ENCODE measurements around the gene ITPR3. TPM values are rescaled to one million over a fixed set of nuclear protein-coding genes. Genes with fewer than 3 reads are reported as not detected.
A peak's percentile ranks its signal among the peaks of the same experiment; 100 is the strongest.
"Not testable (repeated sequence)": the region's sequence is repeated elsewhere in the genome, so short reads cannot be mapped to it uniquely, and the experiment has no call there.

The ITPR3 gene
- total RNA-seq, 2 donors from 2014 or later, result 39.2 to 50.8 TPM

DNA sequence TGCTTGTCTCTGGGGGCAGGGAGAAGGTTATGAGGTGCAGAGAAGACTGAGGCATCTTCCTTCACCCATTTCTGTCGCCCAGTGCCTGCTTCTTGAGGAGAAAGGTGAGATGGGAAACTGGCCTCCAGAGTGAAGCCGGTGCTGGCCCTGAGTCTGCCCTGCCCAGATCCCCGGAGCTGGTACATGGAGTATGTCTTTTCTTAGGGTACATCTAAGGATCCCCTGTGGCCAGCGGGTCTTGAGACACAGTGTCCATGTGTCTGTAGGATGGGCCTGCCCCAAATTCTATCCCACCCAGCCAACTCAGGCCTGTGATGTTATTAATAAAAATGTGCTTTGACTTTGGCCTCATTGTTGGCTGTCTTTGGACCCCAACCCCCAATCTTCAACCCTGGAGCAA is 32.2 kb upstream of the ITPR3 start:
- ATAC-seq (no peak), DNase-seq (ENCODE audit: low spot score in 2 of 2) (no peak)
- no peak overlapping the region for H3K27ac Mint-ChIP-seq
- peaks cover 0 to 4% of the 10 kb centered on the region in 2 donors for H3K36me3 Mint-ChIP-seq
- peaks cover 0 to 4% of the 10 kb centered on the region in 2 donors for H3K9me3 Mint-ChIP-seq

DNA sequence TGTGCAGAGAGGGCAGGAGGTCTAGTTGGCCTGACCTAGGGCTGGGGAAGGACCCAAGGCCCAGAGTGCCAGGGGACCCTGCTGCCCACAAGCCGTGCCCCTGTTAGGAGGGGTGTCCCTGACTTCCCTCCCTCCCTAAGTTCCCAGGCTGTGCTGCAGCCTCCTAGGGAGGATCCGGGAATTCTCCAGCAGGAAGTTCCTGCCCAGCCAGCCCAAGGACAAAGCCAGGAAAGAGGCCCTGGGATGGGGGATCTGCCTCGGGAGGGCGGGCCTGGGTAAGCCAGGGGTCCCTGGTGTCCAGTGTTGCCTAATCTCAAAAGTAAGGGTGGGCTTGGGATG is 31.8 kb upstream of the ITPR3 start:
- ATAC-seq (no peak), DNase-seq (ENCODE audit: low spot score in 2 of 2) (no peak)
- H3K9me3 Mint-ChIP-seq, result peaks cover 0 to 4% of the 10 kb centered on the region in 2 donors
- H3K36me3 Mint-ChIP-seq, result peaks cover 0 to 4% of the 10 kb centered on the region in 2 donors
- peak overlapping the region in 1 of 2 donors; percentile 78 for H3K27ac Mint-ChIP-seq

DNA sequence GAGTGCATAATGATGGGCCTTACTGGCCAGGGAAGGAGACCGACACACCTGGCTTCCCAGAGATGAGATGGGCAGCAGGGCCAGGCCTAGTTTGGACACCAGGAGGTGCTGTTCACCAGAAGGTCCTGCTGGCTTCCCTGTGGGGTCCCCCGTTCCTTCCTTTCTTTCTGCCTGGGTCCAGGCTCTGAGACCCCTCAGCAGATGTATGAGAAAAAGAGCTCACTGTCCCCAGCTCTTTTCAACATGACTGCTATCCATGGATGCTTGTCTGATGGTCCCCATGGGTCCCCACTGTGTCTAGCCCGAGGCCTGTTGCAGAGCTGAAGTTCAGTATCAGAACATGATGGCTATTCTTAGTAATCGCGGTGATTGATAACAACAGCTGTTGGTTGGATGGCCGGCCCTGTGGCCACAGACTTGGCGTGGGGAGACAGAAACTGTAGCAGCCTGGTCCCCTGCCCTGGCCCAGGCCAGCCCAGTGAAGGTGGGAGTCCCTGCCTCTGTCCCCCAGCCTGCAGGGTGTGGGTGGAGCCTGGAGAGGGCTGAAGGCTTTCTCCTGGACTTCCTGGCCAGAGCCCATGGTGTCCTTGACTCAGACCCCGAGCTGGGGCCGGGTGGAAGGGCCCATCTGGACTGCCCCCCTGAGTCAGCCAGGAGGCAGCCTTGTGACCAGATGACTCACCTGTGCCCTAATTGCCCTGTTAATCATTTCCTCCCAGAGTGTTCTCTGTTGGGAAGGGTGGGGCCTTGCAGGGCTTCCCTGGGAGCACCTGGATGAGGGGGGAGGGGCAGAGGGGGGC is 31.2 kb upstream of the ITPR3 start:
- peak; percentile 20 to 70 for ATAC-seq
- peak overlapping the region in 1 of 2 donors; percentile 78 for H3K27ac Mint-ChIP-seq
- peaks cover 0 to 4% of the 10 kb centered on the region in 2 donors for H3K9me3 Mint-ChIP-seq
- H3K36me3 Mint-ChIP-seq, result peaks cover 0 to 4% of the 10 kb centered on the region in 2 donors
- peak in 1 of 2 donors; percentile 50 for DNase-seq (ENCODE audit: low spot score in 2 of 2)

DNA sequence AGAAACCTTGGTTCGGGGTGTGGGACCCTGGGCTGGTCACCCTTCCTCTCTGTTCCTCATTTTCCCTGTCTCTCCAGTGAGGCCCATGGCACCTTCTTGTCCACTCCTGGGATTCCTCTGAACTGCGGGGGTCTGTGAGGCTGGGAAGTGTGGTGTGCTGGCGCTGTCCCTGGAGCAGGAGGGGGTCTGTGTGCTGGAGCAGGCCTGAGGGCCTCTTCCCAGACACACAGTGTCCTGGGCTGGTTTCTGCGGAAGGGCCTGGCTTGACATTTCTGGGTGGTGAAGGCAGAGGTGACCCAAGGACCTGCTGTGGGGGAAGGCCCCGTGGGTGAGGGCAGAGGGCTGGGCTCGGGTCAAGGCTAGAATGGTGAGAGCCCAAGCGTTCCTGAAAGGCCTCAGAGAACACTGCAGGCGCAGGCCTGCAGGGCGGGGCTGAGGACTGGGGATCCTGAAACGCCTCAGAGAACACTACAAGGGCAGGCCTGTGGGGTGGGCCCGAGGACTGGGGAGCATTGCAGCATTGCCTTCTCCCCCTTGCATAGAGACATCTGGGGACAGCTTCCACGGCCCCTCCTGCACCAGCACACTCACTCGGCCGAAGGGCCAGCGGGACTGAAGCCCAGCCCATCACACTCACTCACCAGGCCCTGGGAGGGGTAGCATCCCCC is 30.5 kb upstream of the ITPR3 start:
- Mint-ChIP-seq H3K27ac (peak overlapping the region in 1 of 2 donors; percentile 78), H3K36me3 (peaks cover 0 to 4% of the 10 kb centered on the region in 2 donors), H3K9me3 (peaks cover 0 to 4% of the 10 kb centered on the region in 2 donors)
- DNase-seq (ENCODE audit: low spot score in 2 of 2), result no peak
- ATAC-seq, result no peak

DNA sequence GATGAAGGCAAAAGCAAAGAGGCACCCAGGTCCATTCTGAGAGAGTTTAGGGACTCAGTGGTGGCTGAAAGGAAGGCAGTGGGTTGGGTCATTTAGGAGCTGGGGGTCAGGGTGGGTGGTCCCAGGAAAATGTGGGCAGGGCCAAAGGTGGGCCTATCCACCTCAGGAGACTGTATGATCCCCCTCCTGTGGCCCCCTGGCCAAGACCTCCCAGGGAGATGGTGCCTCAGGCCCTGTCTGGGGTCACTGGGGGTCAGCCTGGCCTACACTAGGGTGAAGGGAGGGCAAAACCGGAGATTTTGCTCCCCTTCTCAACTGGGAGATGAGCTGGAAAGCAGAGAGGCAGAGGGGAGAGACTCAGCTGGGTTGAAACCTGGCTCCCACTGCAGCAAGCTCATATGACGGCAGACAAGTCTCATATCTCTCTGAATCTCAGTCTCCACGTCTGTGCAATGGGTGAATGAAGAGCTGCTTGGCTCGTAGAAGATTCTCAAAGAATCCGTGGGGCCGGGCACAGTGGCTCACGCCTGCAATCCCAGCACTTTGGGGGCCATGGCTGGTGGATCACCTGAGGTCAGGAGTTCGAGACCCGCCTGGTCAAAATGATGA is 29.6 kb upstream of the ITPR3 start:
- DNase-seq (ENCODE audit: low spot score in 2 of 2), result no peak
- peaks cover 0 to 4% of the 10 kb centered on the region in 2 donors for H3K9me3 Mint-ChIP-seq
- peak overlapping the region in 1 of 2 donors; percentile 78 for H3K27ac Mint-ChIP-seq
- H3K36me3 Mint-ChIP-seq, result peaks cover 0 to 4% of the 10 kb centered on the region in 2 donors
- ATAC-seq, result no peak

DNA sequence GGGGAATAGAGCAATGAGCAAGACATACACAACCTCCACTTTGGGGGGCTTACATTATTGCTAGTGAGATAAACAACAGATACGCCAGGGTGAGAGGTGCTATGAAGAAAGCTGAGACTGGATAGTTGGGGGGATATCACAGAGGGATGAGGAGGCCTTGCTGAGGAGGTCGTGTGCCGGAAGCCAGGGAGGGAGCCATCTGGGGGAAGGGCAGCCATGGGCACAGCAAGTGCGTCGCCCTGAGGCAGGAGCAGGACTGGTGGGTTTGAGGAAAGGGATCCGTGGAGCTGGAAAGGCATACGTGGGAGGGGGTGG is 28.9 kb upstream of the ITPR3 start:
- ATAC-seq (no peak), DNase-seq (ENCODE audit: low spot score in 2 of 2) (no peak)
- peak overlapping the region; percentile 5 to 67 for H3K27ac Mint-ChIP-seq
- H3K36me3 Mint-ChIP-seq, result peaks cover 0 to 4% of the 10 kb centered on the region in 2 donors
- peaks cover 0 to 4% of the 10 kb centered on the region in 2 donors for H3K9me3 Mint-ChIP-seq

DNA sequence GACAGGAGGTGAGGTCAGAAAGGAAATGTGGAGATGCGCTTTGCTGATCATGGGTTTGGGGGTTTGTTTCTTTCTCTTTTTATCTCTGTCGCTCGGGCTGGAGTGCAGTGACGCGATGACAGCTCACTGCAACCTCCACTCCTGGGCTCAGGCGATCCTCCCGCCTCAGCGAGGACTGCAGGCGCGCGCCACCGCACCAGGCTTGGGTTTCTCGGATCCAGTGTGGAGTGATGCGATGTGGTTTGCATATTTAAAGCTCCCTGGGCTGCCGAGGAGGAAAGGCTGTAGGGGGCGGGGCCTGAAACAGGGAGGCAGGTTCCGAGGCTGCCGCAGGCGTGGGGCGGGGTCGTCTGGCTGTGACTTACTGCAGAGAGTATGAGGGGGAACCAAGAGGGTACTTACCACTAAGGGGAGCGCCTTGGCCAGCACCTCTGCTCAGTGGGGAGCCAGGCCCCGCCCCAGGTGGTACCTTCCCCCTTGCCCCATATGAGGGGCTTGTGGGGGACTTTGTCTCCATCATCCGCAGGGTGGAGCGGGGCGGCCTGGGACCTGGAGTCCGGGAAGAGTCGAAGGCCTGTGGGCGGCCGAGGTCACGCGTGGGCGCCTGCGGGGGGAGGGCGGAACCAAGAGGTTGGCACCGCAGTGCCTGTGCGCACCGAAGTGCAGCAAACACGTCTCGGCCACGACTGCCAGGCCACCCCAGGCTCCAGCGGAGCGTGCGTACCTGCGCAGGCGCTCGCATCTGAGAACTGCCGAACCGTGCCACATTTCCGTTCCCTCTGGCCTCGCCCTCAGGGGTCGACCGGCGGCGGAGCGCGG is 28.3 kb upstream of the ITPR3 start:
- Mint-ChIP-seq H3K27ac (peak overlapping the region; percentile 46 to 67), H3K36me3 (peaks cover 0 to 4% of the 10 kb centered on the region in 2 donors), H3K9me3 (peaks cover 0 to 4% of the 10 kb centered on the region in 2 donors)
- peak in 1 of 2 donors; percentile 41 for DNase-seq (ENCODE audit: low spot score in 2 of 2)
- peak; percentile 52 to 65 for ATAC-seq

DNA sequence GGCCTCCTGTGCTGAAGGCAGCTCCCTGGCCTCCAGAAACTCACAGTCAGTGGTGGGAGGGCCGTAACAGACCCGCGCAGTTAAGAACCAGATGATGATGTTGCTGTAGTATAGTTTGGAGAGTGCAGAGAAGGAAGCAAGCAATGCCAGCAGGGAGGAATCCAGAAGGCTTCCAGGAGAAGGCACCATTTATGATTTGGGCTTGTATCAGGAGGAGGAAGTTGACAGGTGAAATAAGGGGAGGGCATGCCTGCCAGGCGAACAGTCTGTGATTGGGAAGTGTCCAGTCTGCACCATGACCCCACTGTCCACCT is 27.8 kb upstream of the ITPR3 start:
- no peak for DNase-seq (ENCODE audit: low spot score in 2 of 2)
- ATAC-seq, result no peak
- no peak overlapping the region for H3K27ac Mint-ChIP-seq
- peaks cover 0 to 4% of the 10 kb centered on the region in 2 donors for H3K9me3 Mint-ChIP-seq
- H3K36me3 Mint-ChIP-seq, result peaks cover 0 to 4% of the 10 kb centered on the region in 2 donors

DNA sequence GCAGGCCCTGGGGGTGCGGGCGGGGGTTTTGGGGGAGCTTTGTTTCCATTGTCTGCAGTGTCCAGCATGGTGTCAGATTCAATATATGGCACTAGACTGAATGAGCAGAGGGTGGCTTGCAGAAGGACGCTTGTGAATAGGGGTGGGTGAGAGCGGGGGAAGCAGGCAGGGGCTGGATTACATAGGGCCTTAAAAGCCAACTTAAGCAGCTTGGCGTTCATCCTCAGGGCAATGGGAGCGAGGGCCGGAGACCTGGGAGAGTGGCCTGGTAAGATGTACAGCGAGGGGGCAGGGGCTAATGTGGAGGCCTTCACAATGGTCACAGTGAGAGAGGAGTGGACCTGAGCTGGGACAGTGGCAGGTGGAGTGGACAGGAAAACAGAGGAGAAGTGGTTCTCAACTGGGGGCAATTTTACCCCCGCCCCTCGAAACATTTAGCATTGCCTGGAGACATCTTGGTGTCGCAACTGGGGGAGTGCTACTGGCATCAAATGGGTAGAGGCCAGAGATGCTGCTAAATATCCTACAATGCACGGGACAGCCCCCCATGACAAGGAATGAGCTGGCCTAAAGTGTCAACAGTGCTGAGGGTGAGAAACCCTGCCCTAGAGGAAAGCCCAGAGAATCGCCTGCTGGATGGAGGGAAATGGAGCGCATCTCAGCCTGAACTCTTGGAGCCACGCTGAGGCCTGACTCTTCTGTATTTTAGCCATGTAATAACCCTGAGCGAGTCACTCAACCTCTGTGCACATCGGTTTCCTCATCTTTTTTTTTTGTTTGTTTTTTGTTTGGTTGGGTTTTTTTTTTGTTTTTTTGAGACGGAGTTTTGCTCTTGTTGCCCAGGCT is 25.9 kb upstream of the ITPR3 start:
- no peak for DNase-seq (ENCODE audit: low spot score in 2 of 2)
- Mint-ChIP-seq H3K9me3 (peaks cover 0 to 4% of the 10 kb centered on the region in 2 donors), H3K36me3 (peaks cover 0 to 4% of the 10 kb centered on the region in 2 donors), H3K27ac (no peak overlapping the region)
- no peak for ATAC-seq

DNA sequence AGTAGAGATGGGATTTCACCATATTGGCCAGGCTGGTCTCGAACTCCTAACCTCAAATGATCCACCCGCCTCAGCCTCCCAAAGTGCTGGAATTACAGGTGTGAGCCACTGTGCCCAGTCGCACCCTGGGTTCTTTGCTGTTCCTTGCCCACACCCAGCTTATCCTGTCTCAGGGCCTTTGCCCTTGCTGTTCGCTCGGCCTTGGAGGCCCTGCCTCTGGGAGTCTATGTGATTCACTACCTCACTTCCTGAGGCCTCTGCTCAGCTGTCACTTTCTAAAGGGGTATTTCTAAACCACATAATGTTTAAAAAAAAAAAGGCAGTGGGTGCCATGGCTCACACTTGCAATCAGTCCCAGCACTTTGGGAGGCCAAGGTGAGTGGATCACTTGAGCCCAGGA is 24.2 kb upstream of the ITPR3 start:
- H3K36me3 Mint-ChIP-seq; H3K9me3 Mint-ChIP-seq; DNase-seq (ENCODE audit: low spot score in 2 of 2): not testable (repeated sequence)
- peak; percentile 59 to 64 for ATAC-seq
- peak overlapping the region; percentile 45 to 60 for H3K27ac Mint-ChIP-seq

DNA sequence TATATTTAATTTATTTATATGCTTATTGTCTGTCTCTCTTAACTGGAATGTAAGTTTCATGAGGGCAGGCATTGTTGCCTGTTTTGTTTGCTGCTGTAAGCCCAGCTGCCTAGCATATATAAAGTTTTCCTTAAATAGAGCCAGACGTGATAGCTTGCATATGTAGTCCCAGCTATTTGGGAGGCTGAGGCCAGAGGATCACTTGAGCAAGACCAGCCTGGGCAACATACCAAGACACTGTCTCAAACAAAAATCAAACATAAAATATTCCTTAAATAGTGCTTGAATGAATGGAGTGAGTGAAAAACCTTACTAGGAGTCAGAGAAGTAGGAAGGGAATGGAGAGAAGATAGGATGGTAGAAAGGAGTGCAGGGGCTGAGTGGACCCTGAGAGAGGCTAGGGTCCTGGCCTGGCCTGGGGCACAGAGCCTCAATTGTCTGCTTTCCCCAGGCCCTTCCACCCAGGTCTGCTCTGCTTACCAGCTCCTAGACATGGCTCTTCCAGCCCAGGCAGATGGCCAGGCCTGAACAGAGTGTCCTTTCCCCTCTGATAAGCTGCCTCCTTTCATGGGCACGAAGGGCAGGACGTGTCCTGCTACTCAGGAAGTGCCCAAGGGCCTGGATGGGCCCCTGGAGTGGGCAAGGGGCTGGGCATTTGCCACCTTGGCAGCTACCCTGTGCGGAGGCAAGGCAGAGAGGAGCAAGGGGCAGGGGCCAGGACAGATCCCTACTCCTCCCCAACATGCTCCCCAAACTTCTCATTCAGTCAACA is 23.4 kb upstream of the ITPR3 start:
- Mint-ChIP-seq H3K36me3 (peaks cover 0 to under 1% of the 10 kb centered on the region in 2 donors), H3K9me3 (no peaks in the 10 kb centered on the region), H3K27ac (no peak overlapping the region)
- DNase-seq (ENCODE audit: low spot score in 2 of 2) (no peak), ATAC-seq (no peak)

DNA sequence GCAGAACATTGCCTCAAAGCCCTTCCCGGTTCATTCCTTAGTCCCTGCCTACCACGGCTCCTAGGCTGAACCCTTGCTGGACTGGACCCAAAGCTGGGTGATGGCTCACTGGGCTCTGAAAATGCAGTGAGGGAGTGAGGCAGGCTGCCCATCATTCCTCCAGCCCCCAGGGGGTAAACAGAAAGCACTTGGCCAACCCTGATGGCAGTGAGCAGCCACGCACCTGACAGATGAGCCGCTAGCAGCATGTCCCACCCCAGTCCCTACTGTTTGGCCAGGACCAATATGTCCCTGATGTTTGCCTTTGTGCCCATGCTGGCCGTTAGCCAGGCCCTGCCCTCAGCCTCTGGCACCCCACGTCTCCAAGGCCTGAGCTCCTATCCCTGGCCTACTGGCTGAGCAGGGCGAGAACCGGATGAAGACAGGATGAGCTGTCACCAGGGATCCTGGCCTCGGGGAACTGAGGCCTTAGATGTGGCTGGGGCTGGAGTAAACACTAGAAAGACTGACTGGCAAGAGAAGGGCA is 21.6 kb upstream of the ITPR3 start:
- Mint-ChIP-seq H3K9me3 (no peaks in the 10 kb centered on the region), H3K27ac (peak overlapping the region in 1 of 2 donors; percentile 32), H3K36me3 (no peaks in the 10 kb centered on the region)
- no peak for DNase-seq (ENCODE audit: low spot score in 2 of 2)
- no peak for ATAC-seq

DNA sequence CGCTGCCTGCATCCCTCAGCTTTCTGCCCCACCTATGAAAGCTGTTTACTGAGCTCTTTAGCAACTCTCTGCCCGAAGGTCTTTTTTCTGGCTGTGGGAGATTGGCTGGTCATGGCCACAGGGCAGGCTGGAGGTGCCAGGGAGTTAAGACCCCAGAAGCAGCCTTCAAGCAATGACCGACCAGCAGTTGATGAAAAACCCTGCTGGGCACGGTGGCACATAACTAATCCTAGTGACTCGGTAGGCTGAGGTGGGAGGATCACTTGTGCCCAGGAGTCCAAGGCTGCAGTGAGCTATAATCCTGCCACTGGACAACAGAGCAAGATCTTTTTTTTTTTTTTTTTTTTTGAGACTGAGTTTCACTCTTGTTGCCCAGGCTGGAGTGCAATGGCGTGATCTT is 20.4 kb upstream of the ITPR3 start:
- H3K9me3 Mint-ChIP-seq, result peaks cover 6% of the 10 kb centered on the region in 2 donors
- H3K36me3 Mint-ChIP-seq, result no peaks in the 10 kb centered on the region
- no peak for DNase-seq (ENCODE audit: low spot score in 2 of 2)
- no peak for ATAC-seq
- no peak overlapping the region for H3K27ac Mint-ChIP-seq

DNA sequence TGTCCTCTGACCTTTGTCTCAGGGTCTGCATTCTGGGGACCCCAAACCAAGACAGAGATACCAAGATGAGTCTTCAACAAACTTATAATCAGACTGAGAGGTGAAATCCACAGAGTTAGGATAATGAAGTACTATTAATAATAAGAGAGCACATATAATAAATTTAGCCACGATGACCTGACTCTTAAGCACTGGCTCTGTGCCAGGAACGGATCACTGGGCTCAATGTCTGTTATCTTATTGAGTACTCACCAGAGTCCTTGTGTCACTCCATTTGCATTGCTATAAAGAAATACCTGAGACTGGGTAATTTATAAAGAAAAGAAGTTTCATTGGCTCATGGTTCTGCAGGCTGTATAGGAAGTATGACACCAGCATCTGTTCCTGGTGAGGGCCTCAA is 18.9 kb upstream of the ITPR3 start:
- Mint-ChIP-seq H3K9me3 (peaks cover 6% of the 10 kb centered on the region in 2 donors), H3K27ac (no peak overlapping the region), H3K36me3 (no peaks in the 10 kb centered on the region)
- DNase-seq (ENCODE audit: low spot score in 2 of 2) (no peak), ATAC-seq (no peak)
